Measurements from ENCODE around the gene PARP1.
A peak's percentile ranks its signal among the peaks of the same experiment; 100 is the strongest.
"Not testable (repeated sequence)": the region's sequence is repeated elsewhere in the genome, so short reads cannot be mapped to it uniquely, and the experiment has no call there.

The PARP1 gene

DNA sequence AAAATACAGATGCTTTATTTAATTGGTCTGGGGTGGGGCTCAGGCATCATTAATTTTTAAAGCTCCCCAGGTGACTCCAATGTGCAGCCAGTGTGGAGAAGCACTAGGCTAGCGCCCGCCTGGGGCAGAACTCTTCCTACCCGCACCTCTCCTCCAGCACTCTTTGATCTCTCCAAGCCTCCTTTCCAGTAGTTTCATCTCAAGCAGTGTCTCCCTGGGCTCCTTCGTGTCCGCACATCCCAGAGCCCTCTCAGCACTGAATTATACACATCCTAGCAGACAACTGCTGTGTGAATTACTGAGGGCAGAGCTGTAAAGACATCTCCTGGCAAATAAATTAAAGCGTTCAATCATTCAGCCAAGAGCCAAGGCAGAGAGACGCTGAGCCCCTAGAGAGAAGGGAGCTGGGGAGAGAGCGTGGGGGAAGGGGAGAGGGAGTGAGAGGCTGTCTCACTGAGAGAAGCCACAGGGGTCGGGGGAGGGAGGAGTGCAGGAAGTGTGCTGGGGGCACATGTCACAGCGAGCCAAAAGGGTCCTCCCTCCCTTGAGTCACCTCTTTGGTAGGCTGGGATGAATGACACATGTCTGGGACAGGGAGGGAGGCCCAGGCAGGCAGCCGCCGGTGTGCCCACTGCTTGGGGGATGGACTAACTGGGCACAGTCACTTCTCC is 21.0 kb upstream of the PARP1 start:
- no peak for DNase-seq

DNA sequence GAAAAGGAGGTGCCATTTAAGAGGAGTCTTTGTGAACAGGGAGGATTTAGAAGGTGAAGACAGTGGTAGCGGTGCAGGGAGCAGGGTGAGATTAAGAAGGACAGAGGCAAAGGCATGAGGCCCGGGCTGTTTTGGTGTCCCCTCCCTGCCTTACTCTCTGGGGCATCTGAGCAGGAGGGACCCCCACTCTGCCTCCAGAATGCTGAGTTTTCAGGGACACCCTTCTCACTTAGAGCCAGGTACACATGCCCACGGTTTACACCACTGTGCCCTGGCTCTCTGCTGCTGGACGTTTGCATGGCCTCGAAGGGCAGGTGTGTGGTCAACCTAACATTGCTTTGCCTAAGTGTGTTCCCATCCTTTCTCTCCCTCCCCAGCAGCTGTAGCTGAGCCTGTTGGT is 20.5 kb upstream of the PARP1 start:
- no peak for DNase-seq

DNA sequence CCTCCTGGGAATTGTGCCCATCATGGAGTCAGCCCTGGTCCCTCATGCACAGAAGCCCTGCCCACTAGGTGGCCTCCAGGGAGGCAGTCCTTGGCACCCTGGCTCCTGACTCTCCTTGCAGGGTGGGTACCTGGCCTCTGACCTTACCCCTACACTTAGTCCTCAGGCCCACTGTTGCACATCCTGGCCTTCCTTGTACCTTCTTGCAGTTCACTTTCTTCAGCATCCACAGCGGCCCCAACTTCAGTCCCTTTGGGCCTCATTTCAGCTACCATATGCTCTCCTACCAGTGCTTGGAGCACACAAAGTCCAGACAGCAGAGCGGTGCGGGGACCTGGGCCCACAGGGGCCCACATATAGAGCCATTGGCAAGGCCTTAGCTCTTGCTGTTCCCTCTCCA is 19.2 kb upstream of the PARP1 start:
- no peak for DNase-seq

DNA sequence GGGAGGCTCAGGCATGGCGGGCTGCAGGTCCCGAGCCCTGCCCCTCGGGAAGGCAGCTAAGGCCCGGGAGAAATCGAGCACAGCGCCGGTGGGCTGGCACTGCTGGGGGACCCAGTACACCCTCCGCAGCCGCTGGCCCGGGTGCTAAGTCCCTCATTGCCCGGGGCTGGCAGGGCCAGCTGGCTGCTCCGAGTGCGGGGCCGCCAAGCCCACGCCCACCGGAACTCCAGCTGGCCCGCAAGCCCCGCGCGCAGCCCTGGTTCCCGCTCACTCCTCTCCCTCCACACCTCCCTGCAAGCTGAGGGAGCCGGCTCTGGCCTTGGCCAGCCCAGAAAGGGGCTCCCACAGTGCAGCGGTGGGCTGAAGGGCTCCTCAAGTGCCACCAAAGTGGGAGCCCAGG is 18.5 kb upstream of the PARP1 start:
- DNase-seq: not testable (repeated sequence)

DNA sequence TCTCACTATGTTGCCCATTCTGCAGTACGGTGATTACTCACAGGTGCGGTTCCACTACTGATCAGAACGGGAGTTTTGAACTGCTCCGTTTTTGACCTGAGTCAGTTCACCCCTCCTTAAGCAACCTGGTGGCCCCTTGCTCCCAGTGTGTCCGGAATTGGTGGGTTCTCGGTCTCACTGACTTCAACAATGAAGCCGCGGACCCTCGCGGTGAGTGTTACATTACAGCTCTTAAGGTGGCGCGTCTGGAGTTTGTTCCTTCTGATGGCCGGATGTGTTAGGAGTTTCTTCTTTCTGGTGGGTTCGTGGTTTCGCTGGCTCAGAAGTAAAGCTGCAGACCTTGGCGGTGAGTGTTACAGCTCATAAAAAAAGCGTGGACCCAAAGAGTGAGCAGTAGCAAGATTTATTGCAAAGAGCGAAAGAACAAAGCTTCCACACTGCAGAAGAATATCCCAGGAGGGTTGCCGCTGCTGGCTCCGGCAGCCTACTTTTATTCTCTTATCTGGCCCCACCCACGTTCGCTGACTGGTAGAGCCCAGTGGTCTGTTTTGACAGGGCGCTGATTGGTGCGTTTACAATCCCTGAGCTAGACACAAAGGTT is 17.6 kb upstream of the PARP1 start:
- DNase-seq: no peak

DNA sequence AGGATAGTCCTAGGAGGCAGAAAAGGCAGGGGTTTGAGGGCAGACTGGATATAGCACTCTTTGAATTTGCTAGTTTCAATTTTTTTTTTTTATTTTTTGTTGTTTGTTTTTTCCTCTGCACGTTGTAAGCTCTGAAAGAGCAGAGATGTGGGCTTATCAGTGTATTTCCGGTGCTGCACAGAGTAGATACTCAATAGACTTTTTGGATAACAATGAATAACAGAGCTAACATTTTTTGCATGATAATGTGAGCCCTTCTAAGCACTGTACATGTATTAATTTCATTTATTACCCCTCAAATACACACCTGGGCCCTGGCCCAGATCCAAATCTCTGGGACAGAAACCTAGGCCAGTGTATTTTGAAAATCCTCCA is 17.1 kb upstream of the PARP1 start:
- no peak for DNase-seq

DNA sequence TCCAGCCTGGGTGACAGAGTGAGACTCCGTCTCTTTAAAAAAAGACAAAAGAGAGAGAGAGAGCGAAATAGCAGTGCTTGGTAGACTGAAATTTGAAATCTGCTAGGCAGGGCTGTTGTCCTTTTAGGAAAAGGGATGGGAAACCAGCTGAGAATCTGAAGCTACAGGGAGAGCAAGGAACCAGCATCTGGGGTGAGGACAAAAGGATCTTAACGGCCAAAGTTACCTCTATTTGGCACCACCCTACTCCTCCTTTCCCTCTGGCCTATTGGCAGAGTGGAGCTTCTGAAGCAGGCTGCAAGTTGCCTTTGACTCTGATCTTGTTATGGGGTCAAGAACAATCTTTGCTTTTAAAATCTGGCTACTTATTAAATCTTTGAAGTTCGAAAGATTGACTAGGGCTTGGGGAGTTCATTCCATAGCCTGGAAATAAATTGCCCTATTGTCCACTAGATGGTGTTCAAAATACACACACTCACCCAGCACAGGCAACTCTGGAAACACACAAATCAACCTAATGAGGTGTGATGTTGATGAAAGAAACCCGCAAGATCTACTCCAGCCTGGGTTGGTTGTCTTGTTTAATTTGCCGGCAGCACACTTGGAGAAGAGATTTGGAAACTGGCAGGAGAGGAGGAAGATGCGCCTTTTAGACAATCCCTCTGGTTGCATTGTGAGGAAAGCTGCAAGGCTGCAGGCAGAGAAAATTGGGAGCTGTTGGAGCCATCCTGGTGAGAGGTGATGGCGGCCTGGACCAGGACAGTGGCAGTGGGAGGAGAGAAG is 16.5 kb upstream of the PARP1 start:
- DNase-seq: peak; percentile 41

DNA sequence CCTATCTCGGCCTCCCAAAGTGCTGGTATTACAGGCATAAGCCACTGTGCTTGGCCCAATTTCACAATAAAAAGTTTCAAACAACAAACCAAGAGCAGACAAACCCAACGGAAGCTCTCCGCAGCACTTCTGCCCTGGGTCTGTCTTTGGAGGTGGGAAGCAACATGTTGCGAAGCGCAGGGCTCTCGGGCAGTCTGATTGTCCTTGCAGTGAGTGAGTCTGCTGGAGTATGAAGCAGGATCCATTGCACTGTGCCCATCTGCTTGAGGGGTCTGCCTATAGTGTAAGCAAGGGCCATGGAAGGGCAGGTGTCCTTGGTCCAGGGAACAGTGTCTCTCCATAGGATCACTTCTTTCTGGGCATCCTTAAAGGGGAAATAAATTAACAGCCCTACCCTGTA is 14.6 kb upstream of the PARP1 start:
- no peak for DNase-seq

DNA sequence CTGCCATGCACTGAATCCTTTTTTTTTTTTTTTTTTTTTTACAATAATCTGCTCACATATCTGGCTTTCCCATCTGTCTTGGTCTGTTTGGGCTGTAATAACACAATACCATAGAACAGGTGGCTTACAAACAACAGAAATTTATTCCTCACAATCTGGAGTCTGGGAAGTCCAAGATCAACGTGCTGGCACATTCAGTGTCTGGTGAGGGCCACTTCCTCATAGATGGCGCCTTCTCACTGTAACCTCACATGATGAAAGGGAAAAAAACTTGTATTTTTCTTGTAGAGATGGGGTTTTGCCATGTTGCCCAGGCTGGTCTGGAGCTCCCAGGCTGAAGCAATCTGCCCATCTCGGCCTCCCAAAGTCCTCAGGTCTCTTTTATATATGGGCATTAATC is 13.0 kb upstream of the PARP1 start:
- no peak for DNase-seq

DNA sequence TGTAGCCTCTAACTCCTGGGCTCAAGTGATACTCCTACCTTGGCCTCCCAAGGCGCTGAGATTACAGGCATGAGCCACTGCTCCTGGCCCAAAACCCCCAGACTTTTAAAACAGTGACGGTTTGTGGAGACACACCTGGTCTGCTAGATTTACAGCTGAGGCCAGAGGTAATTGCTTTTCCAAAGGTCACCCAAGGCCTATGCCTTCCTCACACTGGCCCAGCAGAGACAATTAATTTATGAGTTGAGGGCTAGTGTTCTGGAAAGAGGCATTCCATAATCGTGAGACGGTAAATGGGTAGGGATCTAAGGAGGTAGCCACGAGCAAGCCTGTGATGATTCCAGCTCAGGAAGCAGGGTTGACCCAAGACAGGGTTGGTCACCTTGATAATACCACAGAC is 12.4 kb upstream of the PARP1 start:
- no peak for DNase-seq

DNA sequence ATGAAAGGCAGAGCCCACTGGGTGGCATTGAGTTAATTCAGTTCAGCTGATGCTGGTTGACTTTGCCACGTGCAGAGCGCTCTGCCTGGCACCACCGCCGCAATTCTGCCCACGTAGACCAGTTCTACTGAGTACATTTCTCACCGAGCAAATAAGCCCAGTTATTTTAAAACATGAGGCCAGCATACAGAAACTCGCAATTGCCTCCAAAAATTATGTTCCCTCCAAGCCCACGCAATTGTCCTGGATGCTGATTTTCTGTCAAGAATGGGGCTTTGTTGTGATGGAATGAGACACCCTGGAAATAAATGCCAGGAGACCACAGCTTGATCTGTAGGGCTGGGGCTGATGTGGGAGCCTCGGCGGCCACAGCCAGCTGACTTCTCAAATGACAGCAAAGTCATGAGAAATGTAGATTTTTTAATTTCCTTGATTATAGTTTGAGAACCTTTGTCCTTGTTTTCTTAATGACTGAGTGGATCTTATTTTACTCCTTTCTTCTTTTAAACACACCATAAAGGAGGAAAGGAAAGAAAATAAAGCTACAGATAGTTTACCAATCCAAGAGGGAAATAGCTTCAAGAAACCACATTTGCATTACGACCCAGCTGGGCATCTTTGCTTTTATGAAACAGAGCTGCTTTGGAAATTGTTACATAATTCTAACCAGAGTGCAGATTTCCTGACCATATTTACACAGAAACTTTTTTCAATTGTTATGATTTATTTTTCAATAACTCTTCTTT is 11.6 kb upstream of the PARP1 start:
- no peak for DNase-seq

DNA sequence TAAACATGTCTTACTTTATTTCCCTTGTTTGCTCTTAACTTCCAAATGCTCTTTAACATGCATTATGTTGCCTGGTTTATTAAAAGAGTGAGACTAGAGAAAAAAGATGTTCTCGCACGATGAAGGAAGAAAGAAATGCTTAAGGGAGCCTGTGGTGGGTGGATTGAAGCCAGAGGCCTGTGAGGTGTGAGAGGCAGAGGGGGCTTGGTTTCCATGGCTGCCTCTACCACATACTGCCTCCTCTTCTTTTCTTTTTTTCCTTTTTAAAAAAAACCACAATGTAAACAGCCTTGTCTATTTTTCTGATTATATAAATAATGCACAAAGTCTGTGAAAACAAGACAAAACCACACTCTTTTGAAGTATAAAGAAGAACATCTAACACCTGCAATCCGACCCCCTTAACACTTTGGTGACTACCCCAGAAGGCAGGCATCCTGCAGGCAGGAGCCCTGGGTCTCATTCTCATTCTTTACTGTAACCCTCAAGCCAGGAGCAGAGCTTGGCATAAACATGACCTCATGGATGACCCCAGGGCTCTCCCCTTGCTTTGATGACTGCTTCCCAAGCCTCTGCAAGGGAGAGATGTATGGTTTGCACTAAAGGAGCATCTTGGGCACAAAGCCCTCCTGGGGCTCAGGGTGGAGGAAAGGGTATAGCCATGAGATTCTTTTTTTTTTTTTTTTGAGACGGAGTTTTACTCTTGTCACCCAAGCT is 10.1 kb upstream of the PARP1 start:
- DNase-seq: no peak

DNA sequence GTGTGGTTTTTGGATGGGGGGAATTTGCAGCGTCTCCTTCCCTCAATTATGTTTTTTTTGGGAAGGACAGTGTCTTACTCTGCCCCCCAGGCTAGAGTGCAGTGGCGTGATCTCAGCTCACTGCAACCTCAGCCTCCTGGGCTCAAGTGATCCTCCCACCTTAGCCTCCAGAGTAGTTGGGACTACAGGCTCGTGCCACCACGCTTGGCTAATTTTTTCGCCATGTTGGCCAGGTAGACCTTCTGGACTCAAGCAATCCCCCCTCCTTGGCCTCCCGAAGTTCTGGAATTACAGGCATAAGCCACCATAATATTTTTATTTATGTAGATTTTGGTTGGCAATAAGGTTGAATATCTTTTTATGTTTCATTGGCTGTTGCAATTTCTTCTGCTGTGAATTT is 9.5 kb upstream of the PARP1 start:
- DNase-seq: no peak

DNA sequence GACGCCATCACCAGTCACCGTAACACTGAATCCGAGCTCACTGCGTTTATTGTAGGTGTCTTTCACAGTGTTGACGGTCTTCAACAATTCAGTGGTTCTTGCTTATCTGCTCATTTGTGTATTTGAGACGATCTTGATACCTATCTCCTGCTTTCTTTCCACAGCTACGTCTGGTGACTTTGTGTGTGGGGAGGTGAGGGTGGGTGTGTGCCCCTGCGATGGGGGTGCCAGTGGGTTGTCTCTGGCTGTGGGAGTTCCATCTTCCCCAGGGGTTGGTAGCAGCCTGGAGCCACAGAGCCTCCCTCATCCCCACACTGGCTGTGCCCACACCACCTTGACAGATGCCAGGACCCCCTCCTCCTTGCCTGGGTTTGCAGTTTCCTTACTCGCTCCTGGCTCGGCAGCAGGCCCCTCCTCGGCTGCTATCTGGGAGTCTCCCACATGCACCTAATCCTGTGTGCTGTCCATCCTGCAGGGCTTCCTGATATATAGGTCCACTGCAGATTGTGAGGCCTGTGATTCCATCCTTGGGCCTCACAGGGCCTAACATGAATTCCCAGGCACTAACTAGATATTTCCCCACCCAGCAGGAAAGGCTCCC is 6.3 kb upstream of the PARP1 start:
- DNase-seq: no peak

DNA sequence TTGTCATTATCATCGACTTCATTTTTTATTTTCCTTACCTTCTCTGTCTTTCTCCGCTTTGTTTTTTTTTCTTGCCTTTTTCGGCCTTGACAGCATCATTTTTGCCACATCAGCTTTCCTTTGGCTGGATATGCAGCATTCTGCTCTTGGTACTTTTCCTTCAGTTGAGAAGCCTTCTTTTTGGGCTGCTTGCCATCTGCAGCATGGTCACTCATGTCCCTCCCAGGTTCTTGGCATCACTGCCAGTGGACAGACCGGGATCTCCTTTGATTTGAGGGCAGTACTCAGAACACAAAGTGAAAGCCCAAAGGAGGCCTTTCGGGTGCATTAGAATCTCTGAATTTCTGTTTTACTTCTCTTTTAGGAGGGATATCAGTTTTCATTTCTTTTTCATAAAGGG is 3.7 kb upstream of the PARP1 start:
- DNase-seq: no peak

DNA sequence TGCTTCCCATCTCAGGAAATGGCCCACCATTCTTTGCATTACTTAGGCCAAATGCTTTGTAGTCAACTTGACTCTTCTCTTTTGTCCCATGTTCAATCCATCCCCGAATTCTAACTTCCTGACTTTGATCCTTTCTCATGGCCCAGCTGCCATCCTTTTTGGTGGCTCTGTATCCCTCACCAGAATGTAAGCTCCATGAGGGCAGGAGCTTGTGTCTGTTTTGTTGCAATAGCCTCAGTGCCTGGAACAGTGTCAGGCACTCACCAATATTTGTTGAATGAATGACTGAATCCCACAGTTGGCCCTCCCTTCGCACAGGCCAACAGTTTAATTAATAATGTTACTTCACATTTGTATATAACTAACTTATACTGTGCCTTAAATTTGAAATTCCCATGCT is 3.1 kb upstream of the PARP1 start:
- DNase-seq: no peak

DNA sequence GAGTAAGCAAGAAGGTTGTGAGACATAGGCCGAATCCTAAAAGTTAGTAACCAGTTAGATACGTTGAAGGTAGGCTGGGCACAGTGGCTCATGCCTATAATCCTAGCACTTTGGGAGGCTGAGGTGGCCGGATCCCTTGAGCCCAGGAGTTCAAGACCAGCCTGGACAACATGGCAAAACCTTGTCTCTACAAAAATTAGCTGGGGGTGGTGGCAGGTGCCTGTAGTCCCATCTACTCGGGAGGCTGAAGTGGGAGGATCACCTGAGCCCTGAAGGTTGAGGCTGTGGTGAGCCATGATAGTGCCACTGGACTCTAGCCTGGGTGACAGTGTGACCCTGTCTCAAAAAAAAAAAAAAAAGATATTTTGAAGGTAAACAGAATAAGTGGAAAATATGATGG is 1.5 kb upstream of the PARP1 start:
- no peak for DNase-seq

DNA sequence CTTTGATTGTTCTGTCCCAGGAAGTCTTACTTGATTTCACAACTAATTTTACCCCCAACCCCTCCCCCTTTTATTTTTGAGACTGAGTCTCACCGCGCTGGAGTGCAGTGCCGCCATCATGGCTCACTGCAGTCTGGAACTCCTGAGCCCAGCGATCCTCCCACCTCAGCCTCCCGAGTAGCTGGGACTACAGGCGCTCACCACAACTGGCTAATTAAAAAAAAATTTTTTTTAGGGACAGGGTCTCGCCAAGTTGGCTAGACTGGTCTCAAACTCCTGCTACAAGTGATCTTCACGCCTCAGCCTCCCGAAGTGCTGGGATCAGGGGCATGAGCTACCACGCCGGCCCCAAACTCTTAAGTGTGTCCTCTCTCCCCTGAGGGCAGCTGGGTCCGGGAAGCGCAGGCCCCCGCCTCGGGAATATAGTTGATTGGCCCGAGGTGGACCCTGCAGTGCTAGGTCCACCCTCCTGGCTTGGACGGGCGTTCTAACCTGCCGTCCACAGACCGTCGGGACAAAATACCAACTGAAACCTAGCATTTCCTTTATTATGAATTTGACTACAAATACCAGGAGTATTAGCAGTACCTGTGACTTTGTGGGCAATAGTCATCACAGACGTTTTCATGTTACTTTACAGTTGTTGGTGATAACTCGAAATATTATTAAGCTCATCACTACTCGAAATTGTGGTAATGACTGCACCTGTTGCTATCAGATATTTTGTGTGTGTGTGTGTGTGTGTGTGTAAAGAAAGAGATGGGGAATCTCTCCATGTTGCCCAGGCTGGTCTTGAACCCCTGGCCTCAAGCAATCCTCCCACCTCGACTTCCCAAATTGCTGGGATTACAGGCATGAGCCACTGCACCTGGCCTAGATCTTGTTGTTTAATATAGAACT is 642 bp upstream of the PARP1 start:
- DNase-seq: no peak

DNA sequence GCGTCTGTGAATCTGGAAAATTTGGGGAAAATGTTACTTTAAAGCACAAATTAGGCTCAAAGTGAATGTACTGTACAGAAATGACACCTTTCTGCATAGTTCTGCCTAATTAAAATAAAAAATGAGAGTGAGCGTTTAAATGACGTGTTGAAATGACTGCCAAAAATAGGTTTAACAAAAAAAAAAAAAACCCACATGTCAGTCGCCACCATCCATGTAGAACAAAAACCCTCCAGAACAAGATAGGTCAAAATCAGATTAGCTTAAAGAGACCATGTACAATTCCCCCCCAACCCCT is 745 bp downstream of the PARP1 start:
- no peak for DNase-seq

DNA sequence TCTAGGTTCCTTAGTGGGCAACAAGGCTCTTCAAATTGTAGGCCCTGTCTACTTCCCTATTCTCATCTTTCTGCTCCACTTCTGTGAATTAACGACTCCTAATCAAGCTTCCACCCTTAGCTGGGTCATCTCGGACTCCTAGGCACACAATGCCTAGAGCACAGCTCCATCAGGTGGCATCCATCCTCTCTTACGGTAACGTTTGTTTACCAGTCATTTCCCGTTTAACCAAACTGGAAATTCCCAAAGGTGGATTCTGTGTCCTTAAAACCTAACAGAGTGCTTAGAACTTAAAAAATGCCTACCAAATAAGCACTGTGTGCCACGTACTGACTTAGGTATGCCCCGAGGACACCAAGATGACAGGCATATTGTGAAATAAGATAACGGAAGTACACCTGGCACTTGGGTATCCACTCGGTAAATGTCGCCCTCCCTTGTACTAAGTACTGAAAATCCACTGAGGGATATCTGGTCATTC is 1.5 kb downstream of the PARP1 start:
- peak; percentile 42 for DNase-seq

DNA sequence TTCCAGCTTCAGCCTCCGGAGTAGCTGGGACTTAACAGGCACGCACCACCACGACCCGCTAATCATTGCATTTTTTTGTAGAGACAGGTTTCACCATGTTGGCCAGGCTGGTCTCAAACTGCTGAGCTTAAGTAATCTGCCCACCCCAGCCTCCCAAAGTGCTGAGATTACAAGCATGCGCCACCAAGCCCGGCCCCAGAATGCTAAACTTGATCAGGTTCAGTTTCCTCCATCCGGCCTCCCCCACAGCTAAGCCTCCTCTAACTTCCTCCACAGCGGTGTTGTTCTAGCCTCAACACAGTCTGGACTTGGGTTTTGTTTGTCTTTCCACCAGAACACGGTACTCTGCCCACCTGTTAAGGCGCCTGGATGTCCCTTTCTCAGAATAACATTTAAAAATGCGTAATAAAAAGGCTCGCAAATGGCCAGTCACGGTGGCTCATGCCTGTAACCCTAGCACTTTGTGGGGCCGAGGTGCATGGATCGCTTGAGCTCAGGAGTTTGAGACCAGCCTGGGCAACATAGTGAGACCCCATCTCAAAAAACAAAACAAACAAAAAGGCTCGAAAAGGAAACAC is 2.4 kb downstream of the PARP1 start:
- no peak for DNase-seq

Measured in HCEC 1CT (cell line).